Ramos (cell line): ENCODE measurements around the gene KCTD11.
"Not testable (repeated sequence)": the region's sequence is repeated elsewhere in the genome, so short reads cannot be mapped to it uniquely, and the experiment has no call there.

Experiments used
- in situ Hi-C: fragments of 300-500 bp; cut with MboI; formaldehyde crosslinking; loops from one replicate; pipeline ENCODE4 v1.14.3; 2022; ENCODE audit warnings: low sequenced_read_pairs; ENCODE audit not compliant: unreplicated experiment

The KCTD11 gene

DNA sequence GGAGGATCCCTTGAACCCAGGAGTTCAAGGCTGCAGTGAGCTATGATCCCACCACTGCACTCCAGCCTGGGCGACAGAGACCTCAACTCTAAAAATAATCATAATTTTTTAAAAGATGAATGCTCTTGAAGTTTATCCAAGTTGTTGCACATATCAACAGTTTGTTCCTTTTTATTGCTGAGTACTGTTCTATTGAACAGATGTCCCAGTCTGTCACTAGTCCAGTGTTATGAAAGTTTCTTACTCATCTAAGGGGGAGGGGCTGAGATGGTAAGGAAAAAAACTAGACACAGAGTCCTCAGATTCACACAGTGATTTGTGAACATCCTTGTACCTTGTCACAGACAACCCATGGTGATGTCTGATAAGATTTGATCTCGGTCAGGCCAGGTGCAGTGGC, 11.8 kb upstream of the KCTD11 start:
- in situ Hi-C loops: loop anchor here (10.0 kb wide), 1 partner anchor 65 kb away; no protein-coding TSS in a partner anchor

- in situ Hi-C loops: loop anchor here (10.0 kb wide), 1 partner anchor 67 kb away; no protein-coding TSS in a partner anchor
Observed at GRCh38 chr17:7341842-7342241, 10.1 kb upstream of the KCTD11 start.

DNA sequence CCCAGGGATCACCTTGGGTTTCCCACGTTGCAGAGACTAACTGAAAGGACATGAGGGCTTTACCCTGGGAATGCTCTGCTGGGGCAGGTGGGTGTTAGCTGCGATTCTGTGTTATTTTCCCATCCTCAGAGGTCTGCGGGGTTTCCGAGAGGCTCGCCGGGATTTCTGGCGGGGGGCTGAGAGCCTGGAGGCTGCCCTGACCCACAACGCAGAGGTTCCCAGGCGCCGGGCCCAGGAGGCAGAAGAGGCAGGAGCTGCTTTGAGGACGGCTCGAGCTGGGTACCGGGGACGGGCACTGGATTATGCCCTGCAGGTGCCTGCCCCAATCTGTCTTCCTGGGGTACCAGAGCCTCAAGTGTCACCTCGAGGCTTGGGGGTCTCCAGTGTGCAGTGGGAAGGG, 8.7 kb upstream of the KCTD11 start:
- in situ Hi-C loops: loop anchor here (10.0 kb wide), 1 partner anchor 68 kb away; no protein-coding TSS in a partner anchor

DNA sequence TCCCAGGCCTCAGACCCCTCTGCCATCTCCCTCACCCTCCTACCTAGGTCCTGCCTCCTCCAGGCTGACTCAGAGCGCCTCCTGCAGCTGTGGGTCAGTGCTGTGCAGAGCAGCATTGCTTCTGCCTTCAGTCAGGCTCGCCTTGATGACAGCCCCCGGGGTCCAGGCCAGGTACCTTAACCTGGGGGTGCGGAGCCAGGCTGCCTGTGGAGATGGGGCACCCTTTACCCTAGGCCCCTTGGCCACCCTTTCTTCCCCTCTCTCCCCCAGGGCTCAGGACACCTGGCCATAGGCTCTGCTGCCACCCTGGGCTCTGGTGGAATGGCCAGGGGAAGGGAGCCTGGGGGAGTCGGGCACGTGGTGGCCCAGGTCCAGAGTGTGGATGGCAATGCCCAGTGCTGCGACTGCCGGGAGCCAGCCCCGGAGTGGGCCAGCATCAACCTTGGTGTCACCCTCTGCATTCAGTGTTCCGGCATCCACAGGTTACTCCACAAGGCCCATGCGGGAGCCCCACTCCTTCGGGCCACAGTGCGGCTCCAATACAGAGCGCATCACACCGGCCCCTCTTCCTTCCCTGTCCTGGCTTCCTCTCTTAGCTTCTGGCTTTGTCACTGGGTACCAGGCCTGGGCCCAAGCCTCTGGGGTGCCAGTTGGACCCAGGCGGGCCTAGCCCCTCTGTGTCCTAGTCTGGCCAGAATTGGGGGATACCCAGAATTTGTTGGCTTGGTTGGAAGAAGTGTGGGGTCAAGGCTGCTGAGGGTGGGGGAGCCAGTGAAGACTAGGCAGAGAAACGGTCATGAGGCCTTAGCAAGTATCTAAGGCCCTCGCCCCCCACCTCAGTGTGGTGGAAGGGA, 5.0 kb upstream of the KCTD11 start:
- in situ Hi-C loops: loop anchor here (10.0 kb wide), 1 partner anchor 72 kb away; no protein-coding TSS in a partner anchor

- in situ Hi-C loops: loop anchor here (10.0 kb wide), 1 partner anchor 73 kb away; no protein-coding TSS in a partner anchor
Observed at GRCh38 chr17:7347630-7348477, 4.1 kb upstream of the KCTD11 start.

GRCh38 chr17:7348478-7349242, 3.3 kb upstream of the KCTD11 start:
- in situ Hi-C loops: loop anchor here (10.0 kb wide), 1 partner anchor 74 kb away; no protein-coding TSS in a partner anchor

- in situ Hi-C loops: no loop called here
Observed at GRCh38 chr17:7352503-7352889, 534 bp downstream of the KCTD11 start.

GRCh38 chr17:7352910-7353635, 1.1 kb downstream of the KCTD11 start:
- in situ Hi-C loops: no loop called here

DNA sequence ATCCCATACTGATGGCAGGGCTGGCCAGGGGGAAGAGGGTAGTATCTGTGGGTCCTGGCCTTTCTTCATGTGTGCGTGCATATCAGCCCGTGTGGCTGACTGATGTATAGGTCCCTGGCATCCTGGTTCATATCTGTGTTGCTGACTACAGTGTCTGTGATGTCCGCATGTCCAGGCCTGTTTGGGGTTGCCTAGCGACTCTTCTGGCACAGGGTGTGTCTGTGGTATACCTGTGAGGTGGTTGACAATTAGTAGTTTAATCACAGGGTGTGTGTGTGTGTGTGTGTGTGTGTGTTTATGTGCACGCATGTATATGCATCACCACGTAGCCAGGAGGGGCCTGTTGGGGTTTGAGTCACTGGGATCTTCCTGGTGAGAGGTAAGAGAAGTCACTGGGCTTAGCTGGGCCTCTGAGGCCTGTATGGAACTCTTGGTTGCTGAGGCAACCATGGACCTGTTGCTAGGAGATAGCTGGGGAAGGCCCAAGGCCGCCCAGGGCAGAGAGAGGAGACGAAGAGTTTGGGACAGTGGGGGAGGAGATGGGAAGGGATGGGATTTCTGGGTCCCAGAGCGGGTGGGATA, 2.4 kb downstream of the KCTD11 start:
- in situ Hi-C loops: no loop called here

DNA sequence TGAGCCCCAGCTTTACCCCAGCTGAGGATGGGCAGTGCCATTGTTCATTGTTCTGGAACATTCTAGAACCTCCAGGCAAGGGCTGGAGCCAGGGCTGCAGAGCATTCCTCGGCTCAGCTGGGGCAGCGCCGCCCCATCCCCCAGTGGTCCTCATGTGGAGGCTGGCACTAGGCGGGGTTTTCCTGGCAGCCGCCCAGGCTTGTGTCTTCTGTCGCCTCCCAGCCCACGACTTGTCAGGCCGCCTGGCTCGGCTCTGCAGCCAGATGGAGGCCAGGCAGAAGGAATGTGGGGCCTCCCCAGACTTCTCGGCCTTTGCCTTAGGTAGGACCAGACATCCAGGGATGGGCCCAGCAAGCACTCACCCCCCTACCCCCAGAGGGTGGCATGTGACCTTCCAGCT, 3.1 kb downstream of the KCTD11 start, which contains the start of gene TMEM95:
TMEM95 (plus strand) TSS at position 104 of the 400 bp plus-strand sequence; CDS start at position 153, 49 bp downstream.
- in situ Hi-C loops: no loop called here

DNA sequence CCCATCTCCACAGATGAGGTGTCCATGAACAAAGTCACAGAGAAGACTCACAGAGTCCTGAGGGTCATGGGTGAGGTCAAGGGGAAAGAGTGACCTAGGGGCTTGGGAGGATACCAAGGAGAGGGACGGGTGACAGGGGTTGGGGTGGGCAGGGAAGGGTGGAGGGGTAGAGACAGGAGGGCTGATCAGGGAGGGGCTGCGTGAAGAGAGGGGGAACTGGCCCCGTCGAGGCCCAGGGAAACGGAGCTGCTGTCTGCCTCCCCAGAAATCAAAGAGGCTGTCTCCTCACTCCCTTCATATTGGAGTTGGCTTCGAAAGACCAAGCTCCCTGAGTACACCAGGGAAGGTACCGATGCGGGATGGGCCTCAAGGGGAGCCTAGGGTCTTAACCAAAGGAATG, 3.6 kb downstream of the KCTD11 start:
- in situ Hi-C loops: no loop called here

DNA sequence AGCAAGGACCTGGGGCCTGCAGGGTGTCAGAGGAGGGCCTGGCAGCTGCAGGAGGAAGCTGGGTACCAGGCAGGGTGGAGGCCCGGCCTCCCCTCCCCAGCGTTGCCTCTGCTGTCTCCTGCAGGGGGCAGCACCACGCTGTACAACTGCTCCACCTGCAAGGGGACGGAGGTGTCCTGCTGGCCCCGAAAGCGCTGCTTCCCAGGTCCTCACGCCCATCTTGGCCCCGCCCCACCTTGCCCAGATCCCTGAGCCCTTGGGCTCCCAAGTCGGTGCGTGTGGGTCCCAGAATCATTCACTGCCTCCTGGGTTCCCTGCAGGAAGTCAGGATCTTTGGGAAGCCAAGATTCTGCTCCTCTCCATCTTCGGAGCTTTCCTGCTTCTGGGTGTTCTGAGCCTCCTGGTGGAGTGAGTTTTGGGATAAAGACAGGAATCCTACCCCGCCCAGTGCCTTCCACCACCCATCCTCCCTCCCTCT, 4.1 kb downstream of the KCTD11 start:
- in situ Hi-C loops: no loop called here

GRCh38 chr17:7356756-7357155, 4.8 kb downstream of the KCTD11 start:
- in situ Hi-C loops: no loop called here

GRCh38 chr17:7357381-7357780, 5.4 kb downstream of the KCTD11 start:
- in situ Hi-C loops: no loop called here

- in situ Hi-C loops: no loop called here
Observed at GRCh38 chr17:7361906-7362305, 9.9 kb downstream of the KCTD11 start.

DNA sequence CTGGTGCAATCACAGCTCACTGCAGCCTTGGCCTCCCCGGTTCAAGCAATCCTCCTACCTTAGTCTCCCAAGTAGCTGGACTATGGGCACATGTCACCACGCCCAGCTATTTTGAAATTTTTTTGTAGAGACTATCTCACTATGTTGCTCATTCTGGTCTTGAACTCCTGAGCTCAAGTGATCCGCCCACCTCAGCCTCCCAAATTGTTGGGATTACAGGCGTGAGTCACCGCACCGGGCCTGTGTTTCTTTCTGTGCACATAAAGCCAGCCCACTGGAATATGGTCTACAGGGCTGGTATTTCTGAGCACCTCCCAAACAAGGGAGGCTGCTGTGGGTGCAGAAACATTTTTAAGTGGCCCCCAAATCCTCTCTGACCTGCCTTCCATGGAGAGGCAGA, 11.3 kb downstream of the KCTD11 start:
- in situ Hi-C loops: no loop called here

- in situ Hi-C loops: not testable (repeated sequence)
Observed at GRCh38 chr17:7365963-7366362, 14.0 kb downstream of the KCTD11 start.

DNA sequence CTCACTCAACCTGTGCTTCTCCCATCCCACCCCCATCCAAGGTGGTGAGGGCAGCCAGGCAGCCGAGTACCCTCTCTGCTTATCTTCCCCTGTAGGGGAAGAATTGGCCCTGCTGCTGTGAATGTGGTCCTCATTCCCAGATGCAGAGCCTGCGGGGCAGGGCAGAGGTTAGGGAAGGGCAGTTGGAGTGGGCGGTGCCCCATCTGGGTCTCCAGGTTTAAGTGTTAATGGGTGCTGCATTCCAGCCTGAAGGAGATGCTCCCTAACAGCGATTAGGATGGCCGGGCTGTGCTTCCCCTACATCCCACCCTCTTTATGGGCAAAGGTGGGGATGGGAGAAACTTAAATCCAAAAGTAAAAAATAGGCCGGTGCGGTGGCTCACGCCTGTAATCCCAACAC, 15.1 kb downstream of the KCTD11 start:
- in situ Hi-C loops: no loop called here
